ENCODE measurements around the gene SEC16A.

DNA sequence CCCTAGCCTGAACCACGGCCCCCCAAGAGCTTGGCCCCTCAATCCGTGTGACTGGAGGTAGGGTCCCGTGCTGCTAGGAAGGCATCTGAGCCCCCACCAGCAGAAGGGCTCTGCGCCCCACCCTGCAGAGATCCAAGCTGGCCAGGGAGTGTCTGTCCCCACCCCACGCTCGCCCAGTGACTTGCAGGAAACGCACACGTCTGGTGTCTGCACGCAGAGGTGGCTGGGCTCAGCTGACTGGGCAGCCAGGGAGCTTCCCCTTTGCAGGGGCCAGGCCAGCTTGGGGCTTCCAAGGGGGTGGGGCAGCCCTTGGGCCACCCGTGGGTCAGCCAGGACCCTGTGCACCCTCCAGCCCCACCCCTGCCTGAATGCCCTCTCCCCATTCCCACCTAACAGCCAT, 38.7 kb upstream of the SEC16A start:
- TF ChIP-seq YY1 (IDR thresholded peaks at IDR 0.05; ENCODE audit: insufficient read depth, insufficient read length) (no peak), ZNF274 (IDR thresholded peaks at IDR 0.05; ENCODE audit: low read depth, low read length) (no peak)
